Small intestine (tissue), 7 donors: Measurements from ENCODE around the gene KANSL1. TPM values are rescaled to one million over a fixed set of nuclear protein-coding genes. Genes with fewer than 3 reads are reported as not detected.

Source experiments
- DNase-seq, 2 donors: peaks; one replicate each; pipeline versions ENCODE4 v3.0.0 to v3.0.0-alpha.2; 2013
- FAIRE-seq: peaks from 2 replicates; lab custom pipeline; 2012; peaks lifted over from hg19 to GRCh38; lab: Jason Lieb, UNC
- H3K27ac ChIP-seq, 3 donors: one replicate each; pipeline ENCODE4 v1.5.1; 2013; ENCODE audit warnings: low read length in 2 of 3, mild to moderate bottlenecking in 2 of 3, control low read depth in 1 of 3, inconsistent platforms in 1 of 3, low read depth in 1 of 3, moderate library complexity in 1 of 3
- H3K27me3 ChIP-seq, 3 donors: one replicate each; pipeline ENCODE4 v1.6.1; 2013; ENCODE audit warnings: low read length in 3 of 3, inconsistent platforms in 1 of 3; ENCODE audit not compliant: control insufficient read depth in 3 of 3, insufficient read depth in 3 of 3
- H3K36me3 ChIP-seq, 3 donors: one replicate each; pipeline ENCODE4 v1.6.1; 2013; ENCODE audit warnings: low read length in 3 of 3, inconsistent platforms in 1 of 3, low read depth in 1 of 3, mild to moderate bottlenecking in 1 of 3, moderate library complexity in 1 of 3; ENCODE audit not compliant: control insufficient read depth in 3 of 3, insufficient read depth in 2 of 3
- H3K4me1 ChIP-seq, 3 donors: one replicate each; pipeline ENCODE4 v1.6.1; 2013; ENCODE audit warnings: low read length in 2 of 3, inconsistent platforms in 1 of 3, low read depth in 1 of 3, mild to moderate bottlenecking in 1 of 3, moderate library complexity in 1 of 3; ENCODE audit not compliant: control insufficient read depth in 3 of 3, insufficient read depth in 2 of 3
- H3K4me3 ChIP-seq, 3 donors: one replicate each; pipeline ENCODE4 v1.5.1; 2013; ENCODE audit warnings: low read length in 3 of 3, control low read depth in 1 of 3, inconsistent platforms in 1 of 3, low read depth in 1 of 3, mild to moderate bottlenecking in 1 of 3, moderate library complexity in 1 of 3
- H3K9me3 ChIP-seq, 2 donors: one replicate each; pipeline ENCODE4 v1.6.1; 2013; ENCODE audit warnings: low read depth in 1 of 2, low read length in 1 of 2; ENCODE audit not compliant: control insufficient read depth in 2 of 2, insufficient read depth in 1 of 2
- WGBS, 3 donors: extraction: QIAGEN DNeasy Blood & Tissue Kit; methylation state at CpG; one replicate each; pipeline ENCODE4 v1.1.7; 2013; 5-methylcytosine and 5-hydroxymethylcytosine counted together
- polyA plus RNA-seq, 4 donors: library from polyadenylated mRNA; stranded (reverse) in 3 of 4; unstranded in 1 of 4; fragments of 200-250 nt in 3 of 4; fragments of 120-200 nt in 1 of 4; gene quantifications; one replicate each; pipeline versions ENCODE4 v1.2.1 to v1.2.3, GENCODE V29; 2013
- donor health status: healthy with polysubstance abuse.
- donor health status: control.
- donor health status: control.
- donor health status: Bipolar disorder and iron deficiency.
- donor health status: healthy.

The KANSL1 gene
- polyA plus RNA-seq, 4 donors, result 12.7 to 54.0 (median 20.2) TPM

GRCh38 chr17:45999900-46000290 lies 193.3 kb downstream of the KANSL1 start:
- no peak overlapping the region for H3K4me3 ChIP-seq
- H3K36me3 ChIP-seq, result no peaks in the 10 kb centered on the region
- FAIRE-seq (no peak), DNase-seq (no peak)
- 74 to 86% (median 85%) methylated on average over 9 of the region's 9 CpGs for WGBS, 3 donors
- H3K4me1 ChIP-seq, result peaks cover 0 to 8% (median 0%) of the 10 kb centered on the region in 3 donors
- H3K27me3 ChIP-seq, result no peaks in the 10 kb centered on the region
- no peak overlapping the region for H3K27ac ChIP-seq
- H3K9me3 ChIP-seq, result no peaks in the 10 kb centered on the region

DNA sequence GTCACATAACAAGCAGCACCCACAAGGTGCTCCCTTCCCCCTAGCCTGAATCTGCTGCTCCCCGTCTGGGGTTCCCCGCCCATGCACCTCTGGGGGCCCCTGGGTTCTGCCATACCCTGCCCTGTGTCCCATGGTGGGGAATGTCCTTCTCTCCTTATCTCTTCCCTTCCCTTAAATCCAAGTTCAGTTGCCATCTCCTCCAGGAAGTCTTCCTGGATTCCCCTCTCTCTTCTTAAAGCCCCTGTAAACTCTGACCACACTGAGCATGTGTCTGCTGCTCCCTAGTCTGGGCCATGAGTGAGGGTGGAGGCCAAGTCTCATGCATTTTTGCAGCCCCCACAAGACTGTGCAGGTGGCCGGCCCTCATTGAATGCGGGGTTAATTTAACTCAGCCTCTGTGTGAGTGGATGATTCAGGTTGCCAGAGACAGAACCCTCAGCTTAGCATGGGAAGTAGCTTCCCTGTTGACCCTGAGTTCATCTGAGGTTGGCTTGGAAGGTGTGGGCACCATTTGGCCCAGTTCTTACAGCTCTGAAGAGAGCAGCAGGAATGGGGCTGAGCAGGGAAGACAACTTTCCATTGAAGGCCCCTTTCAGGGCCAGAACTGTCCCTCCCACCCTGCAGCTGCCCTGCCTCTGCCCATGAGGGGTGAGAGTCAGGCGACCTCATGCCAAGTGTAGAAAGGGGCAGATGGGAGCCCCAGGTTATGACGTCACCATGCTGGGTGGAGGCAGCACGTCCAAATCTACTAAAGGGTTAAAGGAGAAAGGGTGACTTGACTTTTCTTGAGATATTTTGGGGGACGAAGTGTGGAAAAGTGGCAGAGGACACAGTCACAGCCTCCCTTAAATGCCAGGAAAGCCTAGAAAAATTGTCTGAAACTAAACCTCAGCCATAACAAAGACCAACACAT lies 194.0 kb downstream of the KANSL1 start, which contains the start of gene STH:
TSS of gene STH (plus strand) at position 264 of the 913 bp plus-strand sequence. CDS start at position 294, 30 bp downstream.
- no peak within 1 kb of the TSS for H3K27ac ChIP-seq
- H3K36me3 ChIP-seq, result no peaks in the 10 kb centered on the region
- H3K9me3 ChIP-seq, result no peaks in the 10 kb centered on the region
- DNase-seq (no peak), FAIRE-seq (no peak)
- no peak within 1 kb of the TSS for H3K4me3 ChIP-seq
- peaks cover 0 to 8% (median 0%) of the 10 kb centered on the region in 3 donors for H3K4me1 ChIP-seq
- no peaks in the 10 kb centered on the region for H3K27me3 ChIP-seq
- 78 to 83% (median 80%) methylated on average over 8 of the region's 8 CpGs for WGBS, 3 donors

DNA sequence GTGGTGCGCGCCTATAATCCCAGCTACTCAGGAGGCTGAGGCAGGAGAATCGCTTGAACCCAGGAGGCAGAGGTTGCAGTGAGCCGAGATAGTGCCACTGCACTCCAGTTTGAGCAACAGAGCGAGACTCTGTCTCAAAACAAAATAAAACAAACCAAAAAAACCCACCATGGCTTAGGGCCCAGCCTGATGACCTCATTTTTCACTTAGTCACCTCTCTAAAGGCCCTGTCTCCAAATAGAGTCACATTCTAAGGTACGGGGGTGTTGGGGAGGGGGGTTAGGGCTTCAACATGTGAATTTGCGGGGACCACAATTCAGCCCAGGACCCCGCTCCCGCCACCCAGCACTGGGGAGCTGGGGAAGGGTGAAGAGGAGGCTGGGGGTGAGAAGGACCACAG lies 195.6 kb downstream of the KANSL1 start:
- FAIRE-seq, result no peak
- WGBS, 3 donors, result 85 to 91% (median 91%) methylated on average over 9 of the region's 9 CpGs
- H3K4me1 ChIP-seq, result no peaks in the 10 kb centered on the region
- H3K27ac ChIP-seq, result no peak overlapping the region
- no peaks in the 10 kb centered on the region for H3K9me3 ChIP-seq
- H3K4me3 ChIP-seq, result no peak overlapping the region
- H3K36me3 ChIP-seq, result no peaks in the 10 kb centered on the region
- DNase-seq, result no peak
- no peaks in the 10 kb centered on the region for H3K27me3 ChIP-seq

DNA sequence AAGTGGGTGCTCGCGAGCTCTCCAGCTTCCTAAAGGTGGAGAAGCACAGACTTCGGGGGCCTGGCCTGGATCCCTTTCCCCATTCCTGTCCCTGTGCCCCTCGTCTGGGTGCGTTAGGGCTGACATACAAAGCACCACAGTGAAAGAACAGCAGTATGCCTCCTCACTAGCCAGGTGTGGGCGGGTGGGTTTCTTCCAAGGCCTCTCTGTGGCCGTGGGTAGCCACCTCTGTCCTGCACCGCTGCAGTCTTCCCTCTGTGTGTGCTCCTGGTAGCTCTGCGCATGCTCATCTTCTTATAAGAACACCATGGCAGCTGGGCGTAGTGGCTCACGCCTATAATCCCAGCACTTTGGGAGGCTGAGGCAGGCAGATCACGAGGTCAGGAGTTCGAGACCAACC lies 196.1 kb downstream of the KANSL1 start:
- no peak for DNase-seq
- Histone ChIP-seq H3K27me3 (no peaks in the 10 kb centered on the region), H3K36me3 (no peaks in the 10 kb centered on the region), H3K4me1 (no peaks in the 10 kb centered on the region), H3K4me3 (no peak overlapping the region), H3K27ac (no peak overlapping the region), H3K9me3 (no peaks in the 10 kb centered on the region)
- 85 to 87% (median 86%) methylated on average over 13 of the region's 13 CpGs for WGBS, 3 donors
- no peak for FAIRE-seq

- no peak overlapping the region for H3K4me3 ChIP-seq
- H3K9me3 ChIP-seq, result no peaks in the 10 kb centered on the region
- H3K27me3 ChIP-seq, result no peaks in the 10 kb centered on the region
- no peaks in the 10 kb centered on the region for H3K36me3 ChIP-seq
- WGBS, 3 donors, result 73 to 84% (median 81%) methylated on average over 28 to 31 of the region's 31 CpGs
- FAIRE-seq, result no peak
- no peaks in the 10 kb centered on the region for H3K4me1 ChIP-seq
- H3K27ac ChIP-seq, result no peak overlapping the region
- no peak for DNase-seq
Measured at GRCh38 chr17:45996282-45996937, 196.8 kb downstream of the KANSL1 start.

GRCh38 chr17:45995627-45996270 lies 197.5 kb downstream of the KANSL1 start:
- 80 to 88% (median 82%) methylated on average over 14 of the region's 14 CpGs for WGBS, 3 donors
- H3K36me3 ChIP-seq, result no peaks in the 10 kb centered on the region
- DNase-seq, result no peak
- no peak overlapping the region for H3K27ac ChIP-seq
- no peaks in the 10 kb centered on the region for H3K9me3 ChIP-seq
- no peaks in the 10 kb centered on the region for H3K27me3 ChIP-seq
- no peaks in the 10 kb centered on the region for H3K4me1 ChIP-seq
- H3K4me3 ChIP-seq, result no peak overlapping the region
- FAIRE-seq, result no peak

DNA sequence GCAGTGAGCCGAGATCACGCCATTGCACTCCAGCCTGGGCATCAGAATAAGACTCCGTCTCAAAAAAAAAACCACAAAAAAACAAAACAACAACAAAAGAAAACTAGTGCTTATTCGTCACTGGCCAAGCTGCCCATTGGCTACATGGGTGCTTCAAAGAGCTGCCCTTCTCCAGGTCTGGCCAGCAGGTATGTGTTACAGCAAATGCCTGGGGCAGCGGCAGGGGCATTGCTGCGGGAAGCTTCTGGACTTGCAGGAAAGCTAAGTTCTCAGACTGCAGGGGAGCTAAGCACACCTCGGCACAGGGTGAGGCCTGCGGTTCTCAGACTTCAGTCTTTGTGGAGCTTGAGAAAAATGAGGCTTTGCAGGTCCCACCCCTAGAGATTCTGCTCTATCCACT lies 198.2 kb downstream of the KANSL1 start:
- DNase-seq (no peak), FAIRE-seq (no peak)
- Histone ChIP-seq H3K27ac (no peak overlapping the region), H3K4me3 (no peak overlapping the region), H3K36me3 (no peaks in the 10 kb centered on the region), H3K27me3 (no peaks in the 10 kb centered on the region), H3K9me3 (no peaks in the 10 kb centered on the region), H3K4me1 (no peaks in the 10 kb centered on the region)
- WGBS, 3 donors, result 91 to 94% (median 94%) methylated on average over 8 of the region's 8 CpGs

GRCh38 chr17:45993962-45994627 lies 199.1 kb downstream of the KANSL1 start:
- no peak overlapping the region for H3K4me3 ChIP-seq
- H3K9me3 ChIP-seq, result no peaks in the 10 kb centered on the region
- no peaks in the 10 kb centered on the region for H3K4me1 ChIP-seq
- no peak overlapping the region for H3K27ac ChIP-seq
- FAIRE-seq, result no peak
- DNase-seq, result no peak
- WGBS, 3 donors, result 88 to 91% (median 90%) methylated on average over 16 of the region's 16 CpGs
- H3K36me3 ChIP-seq, result no peaks in the 10 kb centered on the region
- H3K27me3 ChIP-seq, result no peaks in the 10 kb centered on the region
